Endothelial cell (in vitro differentiated cells): ENCODE data around the gene TMC5. TPM values are rescaled to one million over a fixed set of nuclear protein-coding genes. Genes with fewer than 3 reads are reported as not detected.

Experiments used
- DNase-seq: peaks from one replicate; pipeline ENCODE4 v3.0.0; 2021; ENCODE audit warnings: low spot score
- H3K27ac Mint-ChIP-seq: one replicate; pipeline ENCODE4 v1.8.0; 2021; ENCODE audit warnings: mixed read lengths, inconsistent platforms; ENCODE audit not compliant: unreplicated experiment
- H3K27me3 Mint-ChIP-seq: one replicate; pipeline ENCODE4 v1.8.0; 2021; ENCODE audit warnings: mild to moderate bottlenecking, moderate library complexity, mixed read lengths, inconsistent platforms; ENCODE audit not compliant: unreplicated experiment
- H3K36me3 Mint-ChIP-seq: one replicate; pipeline ENCODE4 v1.8.0; 2021; ENCODE audit warnings: mild to moderate bottlenecking, low read depth, mixed read lengths, inconsistent platforms; ENCODE audit not compliant: unreplicated experiment
- H3K4me1 Mint-ChIP-seq: one replicate; pipeline ENCODE4 v1.8.0; 2021; ENCODE audit warnings: mild to moderate bottlenecking, mixed read lengths, inconsistent platforms; ENCODE audit not compliant: unreplicated experiment
- H3K4me3 Mint-ChIP-seq: one replicate; pipeline ENCODE4 v1.8.0; 2021; ENCODE audit warnings: mild to moderate bottlenecking, mixed read lengths, inconsistent platforms; ENCODE audit not compliant: unreplicated experiment
- H3K9me3 Mint-ChIP-seq: one replicate; pipeline ENCODE4 v1.8.0; 2021; ENCODE audit warnings: mixed read lengths, inconsistent platforms; ENCODE audit not compliant: unreplicated experiment
- CTCF ChIP-seq: fragments of 200-600 bp; sonication (generic); IDR thresholded peaks from one replicate; pipeline ENCODE4 v1.5.0; 2021; ENCODE audit warnings: antibody characterized with exemption; ENCODE audit not compliant: unreplicated experiment
- total RNA-seq: library from RNA; stranded (reverse); fragmentation: NEBNext Ultra II Directional; extraction: Animal tissue kit (Norgen Biotek cat#: 25700); gene quantifications from one replicate; pipeline ENCODE4 v1.2.1, GENCODE V29; 2021; ENCODE audit not compliant: unreplicated experiment

The TMC5 gene
- total RNA-seq, 1 donor from 2014 or later, result 0.69 TPM

- Mint-ChIP-seq H3K4me1 (no peaks in the 10 kb centered on the region), H3K9me3 (no peaks in the 10 kb centered on the region), H3K4me3 (no peak overlapping the region), H3K36me3 (no peaks in the 10 kb centered on the region), H3K27ac (no peak overlapping the region), H3K27me3 (no peaks in the 10 kb centered on the region)
- TF ChIP-seq CTCF, result no peak
- DNase-seq, result no peak
Observed at GRCh38 chr16:19378511-19378910, 39.2 kb upstream of the TMC5 start.

DNA sequence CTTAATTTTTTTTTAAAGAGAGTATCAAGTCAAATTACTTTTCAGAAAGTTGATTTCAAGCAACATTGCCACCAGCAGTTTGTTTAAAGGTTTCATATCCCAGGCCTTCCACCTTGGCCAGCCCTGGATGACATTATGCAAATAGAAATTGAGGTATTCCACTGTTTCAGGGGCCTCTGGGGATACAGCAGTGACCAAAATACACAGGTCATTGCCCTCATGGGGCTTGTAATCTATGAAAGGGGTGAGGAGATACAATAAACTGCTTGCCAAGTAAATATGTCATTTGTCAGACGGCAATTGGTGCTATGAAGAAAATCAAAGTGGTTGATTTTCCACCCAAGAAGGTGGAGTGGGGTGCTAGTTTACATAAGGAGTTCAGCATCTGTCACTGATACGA, 37.8 kb upstream of the TMC5 start:
- no peaks in the 10 kb centered on the region for H3K9me3 Mint-ChIP-seq
- H3K27me3 Mint-ChIP-seq, result no peaks in the 10 kb centered on the region
- H3K36me3 Mint-ChIP-seq, result no peaks in the 10 kb centered on the region
- H3K4me3 Mint-ChIP-seq, result no peak overlapping the region
- TF ChIP-seq CTCF, result no peak
- DNase-seq, result no peak
- H3K4me1 Mint-ChIP-seq, result peaks cover 7% of the 10 kb centered on the region
- H3K27ac Mint-ChIP-seq, result no peak overlapping the region

DNA sequence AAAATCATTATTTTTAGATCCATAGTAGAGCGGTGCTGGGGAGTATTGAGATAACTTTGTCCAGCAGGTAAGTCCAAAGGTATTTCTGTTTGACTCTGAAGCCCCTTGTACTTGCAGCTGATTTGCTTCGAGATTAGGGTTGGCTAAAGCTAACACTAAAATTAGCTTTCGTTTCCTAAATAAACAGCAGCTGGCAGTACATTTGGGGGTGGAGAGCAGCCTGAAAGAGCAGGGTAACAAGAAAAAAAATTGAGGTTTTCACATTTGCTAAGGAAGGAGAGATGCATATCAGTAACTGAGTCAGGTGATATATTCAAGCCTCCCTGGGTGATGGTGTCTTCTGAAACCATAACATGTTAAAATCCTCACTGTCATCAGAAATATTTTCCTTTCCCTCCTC, 37.4 kb upstream of the TMC5 start:
- Mint-ChIP-seq H3K36me3 (no peaks in the 10 kb centered on the region), H3K9me3 (no peaks in the 10 kb centered on the region), H3K27ac (no peak overlapping the region), H3K4me1 (peaks cover 7% of the 10 kb centered on the region), H3K27me3 (no peaks in the 10 kb centered on the region), H3K4me3 (no peak overlapping the region)
- DNase-seq, result no peak
- no peak for TF ChIP-seq CTCF

DNA sequence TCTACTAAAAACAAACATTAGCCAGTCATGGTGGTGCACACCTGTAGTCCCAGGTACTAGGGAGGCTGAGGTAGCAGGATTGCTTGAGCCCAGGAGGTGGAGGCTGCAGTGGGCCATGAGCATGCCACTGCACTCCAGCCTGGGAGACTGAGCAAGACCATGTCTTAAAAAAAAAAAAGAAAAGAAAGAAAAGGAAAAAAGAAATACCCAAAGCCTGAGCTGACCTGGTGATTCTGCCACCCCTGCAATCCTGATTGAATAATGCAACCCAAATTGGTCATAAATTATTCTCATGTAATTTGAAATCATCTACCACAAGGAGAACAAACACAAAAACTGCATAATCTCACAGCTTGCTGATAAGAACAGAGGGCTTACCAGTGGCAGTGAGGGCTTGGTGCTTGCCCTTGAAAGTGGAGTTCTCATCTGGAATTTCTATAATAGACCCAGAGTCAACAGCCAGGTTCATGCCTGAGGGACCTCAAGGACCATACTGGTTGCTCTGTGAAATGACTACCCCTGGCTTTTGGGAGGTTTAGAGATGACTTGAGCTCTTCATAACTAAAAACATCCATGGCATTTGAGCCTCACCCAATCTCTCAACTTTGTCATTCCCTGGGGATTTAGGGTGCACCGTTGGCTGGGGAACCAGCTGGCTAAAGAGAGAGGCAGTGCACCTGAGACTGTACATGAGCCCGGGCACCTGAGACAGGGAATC, 35.4 kb upstream of the TMC5 start:
- no peak for DNase-seq
- Mint-ChIP-seq H3K4me3 (no peak overlapping the region), H3K4me1 (peaks cover 7% of the 10 kb centered on the region), H3K27ac (no peak overlapping the region), H3K27me3 (no peaks in the 10 kb centered on the region), H3K36me3 (no peaks in the 10 kb centered on the region), H3K9me3 (no peaks in the 10 kb centered on the region)
- no peak for TF ChIP-seq CTCF

DNA sequence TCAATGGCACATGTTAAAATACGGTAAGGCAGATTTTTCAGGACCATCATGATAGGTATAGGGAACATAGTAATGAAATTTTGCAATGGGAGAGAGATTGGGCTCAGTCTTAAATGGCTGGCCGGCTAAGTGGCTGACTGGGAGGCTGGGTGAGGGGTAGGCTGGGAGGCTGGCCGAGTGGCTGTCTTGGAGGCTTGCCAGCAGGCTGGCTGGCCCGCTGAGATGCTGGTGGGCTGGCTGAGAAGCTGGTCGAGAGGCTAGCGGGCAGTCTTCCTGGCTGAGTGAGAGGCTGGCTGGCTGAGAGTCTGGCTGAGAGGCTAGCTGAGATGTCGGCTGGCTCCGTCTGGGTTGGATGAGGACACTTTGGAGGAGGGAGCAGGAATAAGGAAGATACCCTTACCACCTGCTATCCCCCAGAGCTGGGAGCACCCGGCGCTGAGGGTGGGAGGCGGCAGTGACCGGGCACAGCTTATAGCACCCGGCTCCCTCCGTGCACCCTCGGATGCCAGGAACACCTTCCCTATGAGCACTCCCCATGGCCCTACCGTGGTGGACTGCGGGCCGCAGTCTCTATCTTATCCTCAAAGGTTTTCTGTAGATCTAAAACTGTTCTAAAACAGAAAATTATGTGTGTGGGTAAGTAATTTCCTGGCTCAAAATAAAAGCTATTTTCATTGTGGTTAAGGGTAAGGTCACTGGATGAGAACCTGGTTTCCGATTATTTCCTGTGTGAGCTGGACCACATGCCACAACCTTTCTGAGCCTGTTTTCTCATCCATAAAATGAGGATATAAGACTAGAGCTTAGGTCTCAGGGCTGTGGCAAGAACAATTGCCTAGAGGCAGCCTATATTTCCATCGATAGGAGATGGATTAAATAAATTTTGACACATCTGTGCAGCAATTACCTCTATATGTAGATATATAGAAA, 34.5 kb upstream of the TMC5 start:
- H3K4me3 Mint-ChIP-seq, result no peak overlapping the region
- no peaks in the 10 kb centered on the region for H3K36me3 Mint-ChIP-seq
- DNase-seq, result no peak
- no peaks in the 10 kb centered on the region for H3K27me3 Mint-ChIP-seq
- H3K27ac Mint-ChIP-seq, result no peak overlapping the region
- TF ChIP-seq CTCF, result no peak
- peaks cover 7% of the 10 kb centered on the region for H3K4me1 Mint-ChIP-seq
- no peaks in the 10 kb centered on the region for H3K9me3 Mint-ChIP-seq
